Urinary bladder (tissue), 4 donors: ENCODE results near the gene NDUFB1. TPM values are rescaled to one million over a fixed set of nuclear protein-coding genes. Genes with fewer than 3 reads are reported as not detected.

Experiments used
- DNase-seq: peaks from one replicate; pipeline ENCODE4 v3.0.0-alpha.2; 2015; ENCODE audit errors: extremely low spot score
- H3K27ac ChIP-seq: one replicate; pipeline ENCODE4 v1.5.1; 2013; ENCODE audit warnings: low read depth, mild to moderate bottlenecking, moderate library complexity
- H3K36me3 ChIP-seq: one replicate; pipeline ENCODE4 v1.6.1; 2013; ENCODE audit warnings: mild to moderate bottlenecking, moderate library complexity; ENCODE audit not compliant: insufficient read depth
- H3K4me1 ChIP-seq: one replicate; pipeline ENCODE4 v1.6.1; 2013; ENCODE audit warnings: mild to moderate bottlenecking, moderate library complexity; ENCODE audit not compliant: insufficient read depth
- H3K4me3 ChIP-seq: one replicate; pipeline ENCODE4 v1.5.1; 2013; ENCODE audit warnings: low read depth, low read length
- WGBS: extraction: QIAGEN DNeasy Blood & Tissue Kit; methylation state at CpG from one replicate; pipeline ENCODE4 v1.1.7; 2013; 5-methylcytosine and 5-hydroxymethylcytosine counted together
- polyA plus RNA-seq: library from polyadenylated mRNA; stranded (reverse); fragments of 200-250 nt; gene quantifications from one replicate; pipeline ENCODE4 v1.2.3, GENCODE V29; 2013
- total RNA-seq: library from RNA; depleted of rRNA; stranded (reverse); fragments of >200 nt; gene quantifications from one replicate; pipeline ENCODE4 v1.2.3, GENCODE V29; 2014
- donor health status: healthy with polysubstance abuse.
- donor health status: healthy.

NDUFB1 gene
- total and polyA plus RNA-seq, 2 donors: 188 to 380 TPM

- no peak overlapping the region for H3K4me3 ChIP-seq
- H3K4me1 ChIP-seq: no peaks in the 10 kb centered on the region
- no peak overlapping the region for H3K27ac ChIP-seq
- 75% methylated on average over 5 of the region's 5 CpGs for WGBS
- H3K36me3 ChIP-seq: no peaks in the 10 kb centered on the region
- DNase-seq: no peak
These were observed 12.0 kb downstream of the NDUFB1 start for GRCh38 chr14:92109490-92109889.

DNA sequence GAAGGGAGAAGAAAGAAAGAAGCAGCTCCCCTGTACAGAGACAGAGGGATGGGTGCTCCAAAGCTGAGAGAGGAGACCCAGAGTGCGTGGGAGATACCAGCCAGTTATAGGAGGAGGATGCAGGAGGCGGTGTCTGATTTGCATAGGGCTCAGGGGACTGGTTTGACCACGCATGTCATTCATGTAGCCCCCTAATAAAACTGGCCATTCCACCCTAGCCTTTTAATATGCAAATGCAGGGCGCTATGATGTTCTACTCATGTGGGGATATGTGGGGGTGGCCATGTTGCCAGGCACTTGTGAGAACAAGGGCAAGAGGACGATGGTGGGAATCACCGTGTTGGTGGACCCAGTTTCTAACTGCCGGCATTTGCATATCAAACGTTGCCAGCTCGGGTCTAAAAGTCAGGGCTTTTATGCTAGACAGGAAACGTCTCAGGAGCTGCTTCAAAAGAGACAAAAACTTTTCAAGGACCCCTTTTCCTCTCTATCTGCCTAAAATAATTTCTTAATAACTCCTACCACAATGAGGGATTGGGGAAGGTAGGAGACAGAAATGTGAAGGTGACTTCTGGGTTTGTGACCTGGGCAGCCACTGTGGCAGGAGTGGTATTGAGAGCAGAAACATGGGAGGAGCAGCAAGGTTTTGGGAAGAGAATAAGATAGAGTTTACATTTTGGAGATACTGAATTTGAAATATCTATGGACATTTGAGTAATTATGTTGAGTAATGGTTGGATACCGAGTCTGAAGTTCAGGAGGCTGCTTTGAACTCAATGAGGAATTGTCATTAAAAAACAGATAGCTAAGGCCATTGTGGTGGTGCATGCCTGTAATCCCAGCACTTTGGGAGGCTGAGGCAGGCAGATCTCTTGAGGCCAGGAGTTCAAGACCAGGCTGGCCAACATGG, 12.9 kb downstream of the NDUFB1 start:
- H3K27ac ChIP-seq: no peak overlapping the region
- DNase-seq: no peak
- no peaks in the 10 kb centered on the region for H3K4me1 ChIP-seq
- 17% methylated on average over 11 of the region's 11 CpGs for WGBS
- H3K4me3 ChIP-seq: no peak overlapping the region
- no peaks in the 10 kb centered on the region for H3K36me3 ChIP-seq

DNA sequence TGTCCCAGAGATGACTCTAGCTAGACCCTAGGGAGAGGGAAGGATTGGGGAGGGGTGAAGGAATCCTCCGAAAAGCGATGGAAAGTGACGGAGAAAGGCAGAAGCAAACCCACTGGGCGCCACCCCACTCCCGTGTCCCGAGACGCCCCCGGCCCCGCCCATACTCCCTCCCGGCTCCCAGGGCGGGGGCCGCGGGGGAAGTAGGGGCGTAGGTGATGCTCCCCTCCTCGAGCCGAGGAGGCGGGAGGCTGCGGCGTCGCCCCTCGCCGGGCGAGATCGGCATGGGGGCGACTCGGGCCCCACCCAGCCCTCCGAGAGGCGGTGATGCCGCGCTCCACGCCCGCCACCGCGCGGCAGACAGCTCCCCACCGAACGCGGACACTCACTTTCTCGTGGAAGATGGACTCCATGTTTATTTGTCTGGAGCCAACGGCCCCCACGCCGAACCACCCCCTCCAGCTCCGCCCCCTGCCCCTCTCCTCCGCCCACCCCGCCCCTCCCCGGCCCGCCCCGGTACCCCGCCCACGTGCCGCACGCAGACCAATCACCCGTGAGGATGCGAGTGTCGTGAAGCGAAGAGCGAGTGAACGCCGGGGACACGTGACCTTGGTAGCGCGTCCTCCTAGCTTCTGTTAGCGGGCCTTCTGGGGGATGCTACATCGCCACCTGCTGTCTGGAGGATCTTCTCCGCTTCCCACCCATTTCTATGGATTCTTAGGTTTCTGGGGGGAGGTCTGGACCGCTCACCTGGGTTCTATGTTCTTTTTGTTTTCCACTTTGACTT, 15.2 kb downstream of the NDUFB1 start, which contains the start of gene ATXN3:
ATXN3 (minus strand) TSS at position 440 of the 784 bp plus-strand sequence; CDS start at position 410, 30 bp downstream.
- WGBS: under 1% methylated on average over 66 of the region's 66 CpGs
- H3K36me3 ChIP-seq: no peaks in the 10 kb centered on the region
- peaks cover 2% of the 10 kb centered on the region for H3K4me1 ChIP-seq
- peak within 1 kb of the TSS; percentile 77 for H3K4me3 ChIP-seq
- H3K27ac ChIP-seq: peak within 1 kb of the TSS; percentile 95
- peak; percentile 95 for DNase-seq

DNA sequence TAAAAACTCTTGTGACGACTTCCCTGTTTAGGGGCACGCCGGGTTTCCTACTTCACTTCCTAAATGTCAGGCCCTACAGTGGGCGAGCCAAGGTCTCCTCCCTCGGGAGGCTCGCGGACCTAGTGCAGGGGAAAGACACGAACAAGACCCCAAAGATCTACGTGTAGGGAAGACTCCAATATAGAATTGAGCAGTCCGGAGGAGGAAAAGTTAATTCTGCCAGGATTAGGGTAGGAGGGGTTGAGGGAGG, 15.7 kb downstream of the NDUFB1 start:
- peak; percentile 51 for DNase-seq
- Histone ChIP-seq H3K27ac (peak overlapping the region; percentile 95), H3K4me1 (peaks cover 2% of the 10 kb centered on the region), H3K4me3 (peak overlapping the region; percentile 77), H3K36me3 (no peaks in the 10 kb centered on the region)
- WGBS: under 1% methylated on average over 10 of the region's 10 CpGs

- H3K4me3 ChIP-seq: peak overlapping the region; percentile 77
- no peaks in the 10 kb centered on the region for H3K36me3 ChIP-seq
- DNase-seq: no peak
- peak overlapping the region; percentile 95 for H3K27ac ChIP-seq
- H3K4me1 ChIP-seq: peaks cover 2% of the 10 kb centered on the region
- WGBS: 50% methylated on average over 16 of the region's 16 CpGs
These were observed 16.2 kb downstream of the NDUFB1 start for GRCh38 chr14:92105073-92105892.

DNA sequence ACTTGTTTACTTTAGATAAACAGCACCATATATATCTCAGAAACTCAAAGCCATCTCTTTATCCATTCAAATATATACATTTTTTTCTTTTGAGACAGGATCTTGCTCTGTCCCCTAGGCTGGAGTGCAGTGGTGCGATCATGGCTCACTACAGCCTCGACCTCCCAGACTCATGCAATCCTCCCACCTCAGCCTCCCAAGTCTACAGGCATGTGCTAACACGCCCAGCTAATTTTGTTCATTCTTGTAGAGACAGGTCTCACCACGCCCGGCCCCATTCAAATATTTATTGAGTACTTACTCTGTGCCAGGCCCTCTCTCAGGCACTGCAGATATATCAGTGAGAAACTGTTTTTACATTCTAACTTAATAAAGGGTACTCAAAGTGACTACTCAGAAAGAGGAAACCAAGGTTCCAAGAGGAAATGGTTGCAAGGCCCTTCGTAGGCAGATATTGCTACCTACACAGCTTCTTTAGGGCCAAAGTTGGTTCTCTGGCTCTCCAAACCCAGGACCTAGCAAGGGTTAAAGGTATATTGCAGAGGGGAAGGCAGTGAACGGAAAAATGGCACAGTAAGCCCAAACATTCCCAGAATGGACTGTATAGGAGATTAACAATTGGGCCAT, 18.0 kb downstream of the NDUFB1 start:
- Histone ChIP-seq H3K4me3 (no peak overlapping the region), H3K27ac (no peak overlapping the region), H3K4me1 (peaks cover 2% of the 10 kb centered on the region), H3K36me3 (no peaks in the 10 kb centered on the region)
- WGBS: 80% methylated on average over 7 of the region's 7 CpGs
- DNase-seq: no peak

- H3K4me3 ChIP-seq: no peak overlapping the region
- no peak for DNase-seq
- H3K36me3 ChIP-seq: no peaks in the 10 kb centered on the region
- H3K4me1 ChIP-seq: peaks cover 2% of the 10 kb centered on the region
- H3K27ac ChIP-seq: no peak overlapping the region
These were observed 21.7 kb downstream of the NDUFB1 start for GRCh38 chr14:92099802-92100201.

- H3K4me3 ChIP-seq: no peak overlapping the region
- no peaks in the 10 kb centered on the region for H3K4me1 ChIP-seq
- WGBS: 33% methylated on average over 1 of the region's 1 CpG
- H3K36me3 ChIP-seq: no peaks in the 10 kb centered on the region
- H3K27ac ChIP-seq: no peak overlapping the region
- no peak for DNase-seq
These were observed 28.2 kb downstream of the NDUFB1 start for GRCh38 chr14:92093320-92093719.

DNA sequence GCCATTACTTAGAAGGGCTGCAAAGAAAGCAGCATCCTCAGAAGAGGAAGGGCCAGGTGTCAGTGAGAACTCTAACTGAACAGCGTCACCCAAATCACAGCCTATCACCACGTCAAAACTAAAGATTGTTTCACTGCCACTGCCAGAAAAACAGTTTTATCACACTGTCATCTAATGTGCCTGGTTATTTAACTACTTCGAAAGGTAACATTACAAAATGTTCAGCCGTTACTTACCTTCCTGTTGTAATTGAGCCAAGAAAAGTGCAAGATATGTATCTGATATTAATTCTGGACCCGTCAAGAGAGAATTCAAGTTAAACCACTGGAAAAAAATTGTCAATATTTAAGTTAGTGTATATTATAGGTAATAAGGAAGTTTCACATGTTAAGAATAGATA, 33.0 kb downstream of the NDUFB1 start:
- Histone ChIP-seq H3K4me1 (no peaks in the 10 kb centered on the region), H3K27ac (no peak overlapping the region), H3K36me3 (no peaks in the 10 kb centered on the region), H3K4me3 (no peak overlapping the region)
- no peak for DNase-seq
- 86% methylated on average over 5 of the region's 5 CpGs for WGBS

- no peak for DNase-seq
- no peaks in the 10 kb centered on the region for H3K36me3 ChIP-seq
- no peak overlapping the region for H3K27ac ChIP-seq
- H3K4me1 ChIP-seq: no peaks in the 10 kb centered on the region
- no peak overlapping the region for H3K4me3 ChIP-seq
These were observed 47.0 kb downstream of the NDUFB1 start for GRCh38 chr14:92074555-92074954.

Other genes starting within 250 kb of the NDUFB1 start
- 71.3 TPM for gene FBLN5, start 174.0 kb downstream of the NDUFB1 start, total RNA-seq
- 219 TPM for gene FBLN5, start 174.0 kb downstream of the NDUFB1 start, polyA plus RNA-seq
- gene TRIP11, start 81.6 kb downstream of the NDUFB1 start, total RNA-seq: 103 TPM
- 10.1 TPM for gene TRIP11, start 81.6 kb downstream of the NDUFB1 start, polyA plus RNA-seq
- gene ATXN3, start 15.1 kb downstream of the NDUFB1 start, total RNA-seq: 68.0 TPM
- 14.9 TPM for gene ATXN3, start 15.1 kb downstream of the NDUFB1 start, polyA plus RNA-seq
- 35.2 TPM for gene CPSF2, start 263 bp upstream of the NDUFB1 start, total RNA-seq
- 15.5 TPM for gene CPSF2, start 263 bp upstream of the NDUFB1 start, polyA plus RNA-seq
- 0.85 TPM for gene SLC24A4, start 201.5 kb upstream of the NDUFB1 start, total RNA-seq
- 0.18 TPM for gene SLC24A4, start 201.5 kb upstream of the NDUFB1 start, polyA plus RNA-seq